ENCODE measurements around the gene PLEKHG2. TPM values are rescaled to one million over a fixed set of nuclear protein-coding genes. Genes with fewer than 3 reads are reported as not detected.

Gene PLEKHG2
- polyA plus RNA-seq, 2 of the 4 experiments (the other 2 are of a cell fraction), result 21.6 to 41.7 TPM

GRCh38 chr19:39422020-39422419, 9.6 kb downstream of the PLEKHG2 start:
- 93% methylated on average over 5 of the region's 5 CpGs for WGBS (ENCODE audit: missing lambda C conversion rate)
- FAIRE-seq (no peak), DNase-seq (ENCODE audit: low read depth in 1 of 2, low spot score in 1 of 2) (no peak), ATAC-seq (no peak)
- CTCF ChIA-PET, result interaction anchor here (1.2 to 23.5 kb wide), 9 partner anchors 5 to 250 kb away, joined by 3 to 457 read pairs (median 11); partner anchors contain the start of genes EID2B, MED29, PAF1 and PLEKHG2
- Histone ChIP-seq H3K4me3 (no peak overlapping the region), H3K4me1 (no peaks in the 10 kb centered on the region), H3K27ac (no peak overlapping the region), H3K4me2 (no peak overlapping the region), H3K9me3 (no peaks in the 10 kb centered on the region)
- TF ChIP-seq RAD21 (conservative IDR thresholded peaks at IDR 0.05 in 1 of 2, IDR thresholded peaks at IDR 0.05 in 1 of 2) (no peak), CEBPB (IDR thresholded peaks at IDR 0.05) (no peak), RFX5 (IDR thresholded peaks at IDR 0.05) (no peak), MAFK (IDR thresholded peaks at IDR 0.05; ENCODE audit: partially characterized antibody) (peak; percentile 93), CHD2 (IDR thresholded peaks at IDR 0.05; ENCODE audit: low read length, partially characterized antibody) (no peak), ZFP36 (IDR thresholded peaks at IDR 0.05; ENCODE audit: borderline replicate concordance, partially characterized antibody) (no peak)
- POLR2A ChIA-PET, result interaction anchor here (1.4 to 10.5 kb wide), 2 partner anchors 12 to 13 kb away, joined by 3 to 160 read pairs; partner anchors contain the start of gene RPS16

DNA sequence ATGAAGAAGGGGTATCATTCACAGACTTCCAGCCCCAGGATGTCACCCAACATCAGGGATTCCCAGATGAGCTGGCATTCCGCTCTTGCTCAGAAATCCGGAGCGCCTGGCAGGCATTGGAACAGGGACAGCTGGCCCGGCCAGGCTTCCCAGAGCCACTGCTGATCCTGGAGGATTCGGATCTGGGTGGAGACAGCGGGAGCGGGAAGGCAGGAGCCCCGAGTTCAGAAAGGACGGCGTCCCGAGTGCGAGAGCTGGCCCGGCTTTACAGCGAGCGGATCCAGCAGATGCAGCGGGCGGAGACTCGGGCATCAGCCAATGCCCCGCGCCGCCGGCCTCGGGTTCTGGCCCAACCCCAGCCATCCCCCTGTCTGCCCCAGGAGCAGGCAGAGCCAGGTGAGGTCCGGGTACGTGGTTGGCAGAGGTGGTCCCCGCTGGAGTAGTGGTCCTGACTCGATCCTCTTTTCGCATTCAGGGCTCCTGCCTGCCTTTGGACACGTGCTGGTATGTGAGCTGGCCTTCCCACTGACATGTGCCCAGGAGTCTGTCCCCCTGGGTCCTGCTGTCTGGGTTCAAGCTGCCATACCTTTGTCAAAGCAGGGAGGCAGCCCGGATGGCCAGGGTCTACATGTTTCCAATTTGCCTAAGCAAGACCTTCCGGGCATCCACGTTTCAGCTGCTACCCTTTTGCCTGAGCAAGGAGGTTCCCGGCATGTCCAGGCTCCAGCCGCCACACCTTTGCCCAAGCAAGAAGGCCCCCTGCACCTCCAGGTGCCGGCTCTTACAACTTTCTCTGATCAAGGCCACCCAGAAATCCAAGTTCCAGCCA, 11.0 kb downstream of the PLEKHG2 start:
- Histone ChIP-seq H3K27ac (no peak overlapping the region), H3K4me1 (peaks cover 12% of the 10 kb centered on the region), H3K4me2 (no peak overlapping the region), H3K9me3 (no peaks in the 10 kb centered on the region), H3K4me3 (no peak overlapping the region)
- ChIA-PET POLR2A (interaction anchor here (0.6 to 10.5 kb wide), 3 partner anchors 9 to 12 kb away, joined by 3 to 160 read pairs (median 3); partner anchors contain the start of gene RPS16), CTCF (interaction anchor here (1.0 to 23.5 kb wide), 11 partner anchors 7 to 250 kb away, joined by 3 to 457 read pairs (median 6); partner anchors contain the start of genes MED29, PAF1, PLEKHG2 and RPS16)
- ATAC-seq (0 out of 6 replicates have a peak, but pooled peaks of 1 of the 2 experiments have one; percentile 1), DNase-seq (ENCODE audit: low read depth in 1 of 2, low spot score in 1 of 2) (no peak), FAIRE-seq (peak; percentile 68)
- TF ChIP-seq CHD2 (IDR thresholded peaks at IDR 0.05; ENCODE audit: low read length, partially characterized antibody), result no peak
- TF ChIP-seq MAX (IDR thresholded peaks at IDR 0.05), result 0 out of 2 replicates have a peak, but pooled peaks have one; percentile 24
- WGBS (ENCODE audit: missing lambda C conversion rate), result 90% methylated on average over 35 of the region's 35 CpGs

- TF ChIP-seq GATA3 (IDR thresholded peaks at IDR 0.05; ENCODE audit: borderline replicate concordance) (no peak), JUN (IDR thresholded peaks at IDR 0.05) (0 out of 5 replicates have a peak, but pooled peaks of 1 of the 2 experiments have one; percentile 23)
- FAIRE-seq, result no peak
- no peaks in the 10 kb centered on the region for H3K9me3 ChIP-seq
- no peak for DNase-seq (ENCODE audit: low read depth in 1 of 2, low spot score in 1 of 2)
- ChIA-PET CTCF (interaction anchor here (0.9 to 23.5 kb wide), 9 partner anchors 8 to 108 kb away, joined by 3 to 457 read pairs (median 11); partner anchors contain the start of genes EID2B, MED29, PAF1 and PLEKHG2), POLR2A (interaction anchor here (10.5 kb wide), 1 partner anchor 11 kb away, joined by 160 read pairs; the partner anchor contains the start of gene RPS16)
- H3K4me2 ChIP-seq, result no peak overlapping the region
- WGBS (ENCODE audit: missing lambda C conversion rate), result 88% methylated on average over 8 of the region's 16 CpGs
- H3K4me1 ChIP-seq, result peaks cover 27% of the 10 kb centered on the region
- no peak overlapping the region for H3K27ac ChIP-seq
- H3K4me3 ChIP-seq, result no peak overlapping the region
- ATAC-seq, result no peak
Measured at GRCh38 chr19:39424934-39425333, 12.5 kb downstream of the PLEKHG2 start.

DNA sequence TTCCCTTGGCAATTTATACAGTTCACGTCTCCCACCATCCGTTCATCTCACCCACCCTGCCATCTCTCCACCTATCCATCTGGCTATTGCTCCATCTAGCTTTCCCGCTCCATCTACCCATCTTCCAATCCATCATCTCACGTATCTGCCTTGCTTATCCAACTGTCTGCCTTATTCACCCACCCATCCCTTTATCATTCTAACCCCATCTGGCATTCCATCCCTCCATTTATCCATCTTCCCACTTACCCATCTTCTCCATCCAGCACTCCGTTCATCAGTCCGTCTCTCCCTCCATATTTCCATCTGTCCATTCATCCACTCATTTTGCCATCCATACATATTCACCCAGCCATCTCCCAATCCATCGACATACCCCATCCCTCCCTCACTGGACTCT, 13.3 kb downstream of the PLEKHG2 start:
- Histone ChIP-seq H3K27ac (no peak overlapping the region), H3K4me2 (no peak overlapping the region), H3K4me3 (no peak overlapping the region), H3K9me3 (no peaks in the 10 kb centered on the region), H3K4me1 (peaks cover 34% of the 10 kb centered on the region)
- 95% methylated on average over 7 of the region's 7 CpGs for WGBS (ENCODE audit: missing lambda C conversion rate)
- ChIA-PET POLR2A (interaction anchor here (1.4 to 10.5 kb wide), 3 partner anchors 9 to 11 kb away, joined by 4 to 160 read pairs (median 34); partner anchors contain the start of gene RPS16), CTCF (interaction anchor here (1.2 to 23.5 kb wide), 7 partner anchors 9 to 77 kb away, joined by 3 to 457 read pairs (median 36); partner anchors contain the start of genes MED29, PAF1, PLEKHG2 and ZFP36)
- 0 out of 2 replicates have a peak, but pooled peaks have one; percentile 0 for TF ChIP-seq NFE2L2 (conservative IDR thresholded peaks at IDR 0.05; ENCODE audit: low read length)
- TF ChIP-seq BHLHE40 (IDR thresholded peaks at IDR 0.05; ENCODE audit: low read depth, low read length), result no peak
- TF ChIP-seq BCL3 (IDR thresholded peaks at IDR 0.05), result no peak
- peak; percentile 87; the same call in 1 of the 2 replicates for TF ChIP-seq POLR2AphosphoS2 (conservative IDR thresholded peaks at IDR 0.05; ENCODE audit: low read length)
- DNase-seq (ENCODE audit: low read depth in 1 of 2, low spot score in 1 of 2) (no peak), FAIRE-seq (peak; percentile 96), ATAC-seq (no peak)

All from A549 (cell line).